Astrocyte (in vitro differentiated cells and primary cell): Measurements from ENCODE around the gene SNCAIP.

ENCODE experiments used
- EZH2 ChIP-seq: IDR thresholded peaks from 2 replicates; pipeline ENCODE4 v1.6.1; 2012; ENCODE audit warnings: mild to moderate bottlenecking, low read length, inconsistent platforms; ENCODE audit not compliant: insufficient read depth
- TF ChIP-seq, protein P1 (sequence below): IDR thresholded peaks from 2 replicates; pipeline ENCODE4 v1.5.1; 2011; ENCODE audit warnings: low read depth, mild to moderate bottlenecking, inconsistent platforms, low read length, moderate library complexity; ENCODE audit not compliant: insufficient read depth

- TF ChIP-seq, protein P1, sequence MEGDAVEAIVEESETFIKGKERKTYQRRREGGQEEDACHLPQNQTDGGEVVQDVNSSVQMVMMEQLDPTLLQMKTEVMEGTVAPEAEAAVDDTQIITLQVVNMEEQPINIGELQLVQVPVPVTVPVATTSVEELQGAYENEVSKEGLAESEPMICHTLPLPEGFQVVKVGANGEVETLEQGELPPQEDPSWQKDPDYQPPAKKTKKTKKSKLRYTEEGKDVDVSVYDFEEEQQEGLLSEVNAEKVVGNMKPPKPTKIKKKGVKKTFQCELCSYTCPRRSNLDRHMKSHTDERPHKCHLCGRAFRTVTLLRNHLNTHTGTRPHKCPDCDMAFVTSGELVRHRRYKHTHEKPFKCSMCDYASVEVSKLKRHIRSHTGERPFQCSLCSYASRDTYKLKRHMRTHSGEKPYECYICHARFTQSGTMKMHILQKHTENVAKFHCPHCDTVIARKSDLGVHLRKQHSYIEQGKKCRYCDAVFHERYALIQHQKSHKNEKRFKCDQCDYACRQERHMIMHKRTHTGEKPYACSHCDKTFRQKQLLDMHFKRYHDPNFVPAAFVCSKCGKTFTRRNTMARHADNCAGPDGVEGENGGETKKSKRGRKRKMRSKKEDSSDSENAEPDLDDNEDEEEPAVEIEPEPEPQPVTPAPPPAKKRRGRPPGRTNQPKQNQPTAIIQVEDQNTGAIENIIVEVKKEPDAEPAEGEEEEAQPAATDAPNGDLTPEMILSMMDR: no peak
- no peak for TF ChIP-seq EZH2
These were observed 92.8 kb downstream of the SNCAIP start for GRCh38 chr5:122404653-122405362.
